ENCODE measurements around the gene PUM2.
"Not testable (repeated sequence)": the region's sequence is repeated elsewhere in the genome, so short reads cannot be mapped to it uniquely, and the experiment has no call there.

The PUM2 gene

GRCh38 chr2:20368706-20369105 is 18.1 kb upstream of the PUM2 start:
- ATAC-seq, result no peak

GRCh38 chr2:20367929-20368328 is 17.3 kb upstream of the PUM2 start:
- not testable (repeated sequence) for ATAC-seq

- peak; percentile 63 to 76 for ATAC-seq
These were observed 16.1 kb upstream of the PUM2 start for GRCh38 chr2:20366672-20367116.

- peak; percentile 79 to 81 for ATAC-seq
These were observed 14.7 kb upstream of the PUM2 start for GRCh38 chr2:20365249-20365817.

- ATAC-seq, result no peak
These were observed 12.9 kb upstream of the PUM2 start for GRCh38 chr2:20363578-20363977.

GRCh38 chr2:20362701-20363435 is 12.2 kb upstream of the PUM2 start:
- ATAC-seq, result no peak

GRCh38 chr2:20361893-20362292 is 11.2 kb upstream of the PUM2 start:
- no peak for ATAC-seq

GRCh38 chr2:20359096-20359495 is 8.5 kb upstream of the PUM2 start:
- no peak for ATAC-seq

GRCh38 chr2:20357638-20358389 is 7.2 kb upstream of the PUM2 start:
- ATAC-seq, result no peak

GRCh38 chr2:20356042-20356441 is 5.4 kb upstream of the PUM2 start:
- no peak for ATAC-seq

- ATAC-seq, result no peak
These were observed 4.5 kb upstream of the PUM2 start for GRCh38 chr2:20355131-20355530.

- no peak for ATAC-seq
These were observed 2.8 kb upstream of the PUM2 start for GRCh38 chr2:20353241-20353992.

- no peak for ATAC-seq
These were observed 2.1 kb upstream of the PUM2 start for GRCh38 chr2:20352581-20353216.

- ATAC-seq, result no peak
These were observed 1.6 kb upstream of the PUM2 start for GRCh38 chr2:20352230-20352578.

- no peak for ATAC-seq
These were observed 1.0 kb upstream of the PUM2 start for GRCh38 chr2:20351555-20352229.

- ATAC-seq, result peak; percentile 28 to 34
These were observed 467 bp downstream of the PUM2 start for GRCh38 chr2:20350041-20350712.

- no peak for ATAC-seq
These were observed 1.1 kb downstream of the PUM2 start for GRCh38 chr2:20349513-20349921.

GRCh38 chr2:20348542-20348941 is 2.1 kb downstream of the PUM2 start:
- ATAC-seq, result no peak

- no peak for ATAC-seq
These were observed 3.9 kb downstream of the PUM2 start for GRCh38 chr2:20346565-20347381.

GRCh38 chr2:20343128-20343527 is 7.5 kb downstream of the PUM2 start:
- ATAC-seq, result peak; percentile 55 to 71

GRCh38 chr2:20339012-20339411 is 11.6 kb downstream of the PUM2 start:
- no peak for ATAC-seq
